IMR-90 (cell line): ENCODE measurements around the gene MAP6. TPM values are rescaled to one million over a fixed set of nuclear protein-coding genes. Genes with fewer than 3 reads are reported as not detected.

Experiments used
- ATAC-seq: fragments of 200-7000 bp; cut with Tn5 transposase; 2 replicates; pipeline ENCODE4 v1.9.1; 2020; ENCODE audit warnings: low read depth, mild to moderate bottlenecking, moderate library complexity
- BruUV-seq: library from RNA; stranded (reverse); fragments of 400-500 nt; replicated peaks from 2 replicates; lab custom pipeline; 2021; lab: Mats Ljungman, UMichigan
- CTCF ChIA-PET: fragments of 300-600 bp; formaldehyde crosslinking; extraction: SDS; loops from one replicate; lab custom pipeline; 2021; ENCODE audit warnings: antibody characterized with exemption; lab: Yijun Ruan, JAX
- POLR2A ChIA-PET: fragments of 300-600 bp; sonication (Branson Sonifier 250); formaldehyde crosslinking; loops from one replicate; lab custom pipeline; 2022; ENCODE audit warnings: antibody characterized with exemption; ENCODE audit not compliant: unreplicated experiment; lab: Charles Lee
- DNase-seq: peaks from one replicate; pipeline ENCODE4 v3.0.0; 2013
- H2AFZ ChIP-seq: replicated peaks from 2 replicates; pipeline ENCODE3; 2013; ENCODE audit warnings: low read length, mild to moderate bottlenecking; ENCODE audit not compliant: poor library complexity
- H2AK5ac ChIP-seq: 2 replicates; pipeline ENCODE4 v1.6.1; 2013; ENCODE audit warnings: low read depth, low read length, inconsistent platforms
- H2AK9ac ChIP-seq: replicated peaks from 2 replicates; pipeline ENCODE3; 2013; ENCODE audit warnings: mild to moderate bottlenecking, low read depth, low read length, moderate library complexity; ENCODE audit not compliant: poor library complexity
- H2BK120ac ChIP-seq: 2 replicates; pipeline ENCODE4 v1.6.1; 2013; ENCODE audit warnings: low read depth, low read length, inconsistent platforms
- H2BK15ac ChIP-seq: 3 replicates; pipeline ENCODE4 v1.6.1; 2013; ENCODE audit warnings: low read depth, low read length, inconsistent platforms
- H2BK20ac ChIP-seq: 2 replicates; pipeline ENCODE4 v1.6.1; 2013; ENCODE audit warnings: low read depth, mild to moderate bottlenecking, inconsistent platforms, low read length, moderate library complexity
- H2BK5ac ChIP-seq: 2 replicates; pipeline ENCODE4 v1.6.1; 2013; ENCODE audit warnings: mild to moderate bottlenecking, low read depth, low read length, inconsistent platforms; ENCODE audit not compliant: poor library complexity, severe bottlenecking
- H3K14ac ChIP-seq: replicated peaks from 2 replicates; pipeline ENCODE4 v1.6.1; 2013; ENCODE audit warnings: low read depth, low read length, inconsistent platforms
- H3K18ac ChIP-seq: 2 replicates; pipeline ENCODE4 v1.6.1; 2013; ENCODE audit warnings: low read depth, low read length, control low read depth
- H3K23ac ChIP-seq: 2 replicates; pipeline ENCODE4 v1.6.1; 2013; ENCODE audit warnings: low read depth, low read length, inconsistent platforms
- H3K27ac ChIP-seq: 2 replicates; pipeline ENCODE4 v1.5.1; 2013; ENCODE audit warnings: mild to moderate bottlenecking, control low read depth, low read length; ENCODE audit not compliant: insufficient read depth
- H3K27me3 ChIP-seq: 2 replicates; pipeline ENCODE4 v1.6.1; 2013; ENCODE audit warnings: low read length; ENCODE audit not compliant: control insufficient read depth, insufficient read depth
- H3K36me3 ChIP-seq: 2 replicates; pipeline ENCODE4 v1.6.1; 2013; ENCODE audit warnings: low read length, mixed read lengths; ENCODE audit not compliant: control insufficient read depth, insufficient read depth
- H3K4ac ChIP-seq: 2 replicates; pipeline ENCODE4 v1.6.1; 2013; ENCODE audit warnings: low read depth, low read length, inconsistent platforms
- H3K4me1 ChIP-seq: 2 replicates; pipeline ENCODE4 v1.6.1; 2013; ENCODE audit warnings: low read length, mixed read lengths; ENCODE audit not compliant: control insufficient read depth, insufficient read depth
- H3K4me2 ChIP-seq: 2 replicates; pipeline ENCODE4 v1.6.1; 2013; ENCODE audit warnings: low read depth, mild to moderate bottlenecking, control low read depth, low read length, moderate library complexity
- H3K4me3 ChIP-seq: 2 replicates; pipeline ENCODE4 v1.5.1; 2013; ENCODE audit warnings: low read depth, mild to moderate bottlenecking, control low read depth, low read length, moderate library complexity; ENCODE audit not compliant: insufficient read depth
- H3K56ac ChIP-seq: 2 replicates; pipeline ENCODE4 v1.6.1; 2013; ENCODE audit warnings: low read length, inconsistent platforms; ENCODE audit not compliant: insufficient read depth; ENCODE audit errors: extremely low read depth
- H3K79me1 ChIP-seq, 2 experiments: 2 replicates each; pipeline ENCODE4 v1.6.1; 2013; ENCODE audit warnings: low read length in 2 of 2, inconsistent platforms in 1 of 2, low read depth in 1 of 2
- H3K9ac ChIP-seq: 2 replicates; pipeline ENCODE4 v1.6.1; 2013; ENCODE audit warnings: low read depth, low read length, control low read depth
- H3K9me1 ChIP-seq: 2 replicates; pipeline ENCODE4 v1.6.1; 2013; ENCODE audit warnings: low read length, inconsistent platforms; ENCODE audit not compliant: insufficient read depth
- H3K9me3 ChIP-seq: 2 replicates; pipeline ENCODE4 v1.6.1; 2013; ENCODE audit warnings: low read length; ENCODE audit not compliant: control insufficient read depth, insufficient read depth
- H4K20me1 ChIP-seq: 2 replicates; pipeline ENCODE4 v1.6.1; 2013; ENCODE audit warnings: low read length, inconsistent platforms; ENCODE audit not compliant: insufficient read depth
- H4K5ac ChIP-seq: 2 replicates; pipeline ENCODE4 v1.6.1; 2013; ENCODE audit warnings: mild to moderate bottlenecking, low read depth, low read length, control low read depth
- H4K8ac ChIP-seq, 2 experiments: 2 replicates each; pipeline ENCODE4 v1.6.1; 2013; ENCODE audit warnings: low read depth in 2 of 2, low read length in 2 of 2, control low read depth in 1 of 2, inconsistent platforms in 1 of 2
- H4K91ac ChIP-seq: 2 replicates; pipeline ENCODE4 v1.6.1; 2013; ENCODE audit warnings: low read depth, low read length, inconsistent platforms; ENCODE audit not compliant: insufficient read depth
- BHLHE40 ChIP-seq: fragments of 150-350 bp; IDR thresholded peaks from 2 replicates; pipeline ENCODE4 v1.6.1; 2016; ENCODE audit warnings: mild to moderate bottlenecking, low read depth, low read length
- CEBPB ChIP-seq: IDR thresholded peaks from 2 replicates; pipeline ENCODE4 v1.6.1; 2012; ENCODE audit warnings: low read depth, low read length, improper control_type of control experiment
- CHD1 ChIP-seq: IDR thresholded peaks from 2 replicates; pipeline ENCODE4 v1.6.1; 2012; ENCODE audit warnings: low read depth, low read length, improper control_type of control experiment
- CTCF ChIP-seq: conservative IDR thresholded peaks from 2 replicates; pipeline ENCODE4 v1.5.1; 2012; ENCODE audit warnings: mild to moderate bottlenecking, low read depth, low read length, improper control_type of control experiment
- ELK1 ChIP-seq: fragments of 150-350 bp; IDR thresholded peaks from 2 replicates; pipeline ENCODE4 v1.6.1; 2016; ENCODE audit warnings: low read depth, mild to moderate bottlenecking, low read length, moderate library complexity, borderline replicate concordance
- FOS ChIP-seq: fragments of 150-350 bp; IDR thresholded peaks from 2 replicates; pipeline ENCODE4 v1.6.1; 2016; ENCODE audit warnings: low read depth, low read length
- MAFK ChIP-seq: IDR thresholded peaks from 2 replicates; pipeline ENCODE4 v1.6.1; 2012; ENCODE audit warnings: low read depth, low read length, improper control_type of control experiment
- MAZ ChIP-seq: IDR thresholded peaks from 2 replicates; pipeline ENCODE4 v1.6.1; 2012; ENCODE audit warnings: low read depth, mild to moderate bottlenecking, low read length, improper control_type of control experiment, moderate library complexity, borderline replicate concordance
- MXI1 ChIP-seq: IDR thresholded peaks from 2 replicates; pipeline ENCODE4 v1.6.1; 2012; ENCODE audit warnings: low read depth, mild to moderate bottlenecking, low read length, moderate library complexity, borderline replicate concordance
- NFE2L2 ChIP-seq: fragments of 150-350 bp; IDR thresholded peaks from 2 replicates; pipeline ENCODE4 v1.6.1; 2016; ENCODE audit warnings: low read depth, mild to moderate bottlenecking, low read length
- POLR2A ChIP-seq: IDR thresholded peaks from 2 replicates; pipeline ENCODE4 v1.6.1; 2012; ENCODE audit warnings: mild to moderate bottlenecking, low read depth, low read length
- RAD21 ChIP-seq: IDR thresholded peaks from 2 replicates; pipeline ENCODE4 v1.6.1; 2012; ENCODE audit warnings: low read length, improper control_type of control experiment
- RCOR1 ChIP-seq: IDR thresholded peaks from 2 replicates; pipeline ENCODE4 v1.6.1; 2012; ENCODE audit warnings: mild to moderate bottlenecking, low read length, improper control_type of control experiment; ENCODE audit not compliant: insufficient replicate concordance
- RFX5 ChIP-seq: IDR thresholded peaks from 2 replicates; pipeline ENCODE4 v1.8.0; 2012; ENCODE audit warnings: low read depth, mild to moderate bottlenecking, low read length, moderate library complexity
- SMC3 ChIP-seq: fragments of 150-350 bp; IDR thresholded peaks from 2 replicates; pipeline ENCODE4 v1.6.1; 2016; ENCODE audit warnings: low read depth, mild to moderate bottlenecking, antibody characterized with exemption, low read length, moderate library complexity
- WGBS, 2 experiments: methylation state at CpG; one replicate each; pipeline versions ENCODE4 v1.1.5 to v1.1.7; 2013; ENCODE audit warnings: missing lambda C conversion rate in 2 of 2; ENCODE audit not compliant: insufficient read length in 1 of 2; ENCODE audit errors: extremely low coverage in 2 of 2; 5-methylcytosine and 5-hydroxymethylcytosine counted together
- dilution Hi-C: fragments of 300-500 bp; cut with HindIII; formaldehyde crosslinking; loops from one replicate; pipeline ENCODE4 v1.14.3; 2018; ENCODE audit warnings: low sequenced_read_pairs; ENCODE audit not compliant: unreplicated experiment
- in situ Hi-C: fragments of 300-500 bp; cut with MboI; formaldehyde crosslinking; loops from 3 replicates; pipeline ENCODE4 v1.14.3; 2019; ENCODE audit warnings: low sequenced_read_pairs, inconsistent platforms, mixed read lengths
- intact Hi-C: fragments of 100-400 bp; cut with micrococcal nuclease; formaldehyde crosslinking; loops from 2 replicates; pipeline ENCODE4 v1.10.0; 2022
- polyA plus RNA-seq, 3 experiments: library from polyadenylated mRNA; depleted of rRNA; stranded (reverse); fragments of >200 nt; gene quantifications; 2 replicates each; pipeline ENCODE4 v1.2.3, GENCODE V29; 2012; ENCODE audit warnings: low replicate concordance in 1 of 3
- total RNA-seq: library from RNA; depleted of rRNA; stranded (reverse); fragments of >200 nt; gene quantifications from 2 replicates; pipeline ENCODE4 v1.2.3, GENCODE V29; 2012
- TF ChIP-seq, protein P1 (sequence below): fragments of 150-350 bp; IDR thresholded peaks from 2 replicates; pipeline ENCODE4 v1.6.1; 2017; ENCODE audit warnings: mild to moderate bottlenecking, antibody characterized with exemption, low read length, low read depth

Gene MAP6
- total and polyA plus RNA-seq, 2 of the 4 experiments (the other 2 are of a cell fraction) = 3.0 to 3.4 TPM

- peak overlapping the region; percentile 88; the same call in 1 of the 2 replicates for H3K23ac ChIP-seq
These were observed 86.3 kb downstream of the MAP6 start for GRCh38 chr11:75582506-75582894.

More at GRCh38 chr11:75582506-75582894, 86.3 kb downstream of the MAP6 start:
- H3K9ac ChIP-seq = peak overlapping the region; percentile 92
- H3K4ac ChIP-seq = peak overlapping the region; percentile 98
- H2AK9ac ChIP-seq = peak overlapping the region; percentile 100
- no peak overlapping the region for H2BK20ac ChIP-seq
- peaks cover 10% of the 10 kb centered on the region for H3K9me1 ChIP-seq
- H2AFZ ChIP-seq = peak overlapping the region; percentile 99
- peaks cover 4 to 19% of the 10 kb centered on the region in 2 experiments; a peak in 3 of 4 replicates for H3K79me1 ChIP-seq
- ChIA-PET CTCF (no interaction called here), POLR2A (interaction anchor here (0.6 kb wide), 1 partner anchor 20 kb away, joined by 3 read pairs; the partner anchor contains the start of gene SERPINH1)
- peak overlapping the region; percentile 100 for H4K8ac ChIP-seq
- H3K27ac ChIP-seq = peak overlapping the region; percentile 95
- H3K9me3 ChIP-seq = no peaks in the 10 kb centered on the region
- BruUV-seq = no TSS peak
- H4K91ac ChIP-seq = peak overlapping the region; percentile 98
- H3K14ac ChIP-seq = peak overlapping the region; percentile 98
- dilution Hi-C loops (no loop called here), intact Hi-C loops (loop anchor here (5.0 kb wide), 2 partner anchors 85 to 125 kb away; partner anchors contain the start of gene MAP6), in situ Hi-C loops (no loop called here)
- H3K4me2 ChIP-seq = peak overlapping the region; percentile 98
- DNase-seq (no peak), ATAC-seq (no peak)
- peak overlapping the region; percentile 70; the same call in 1 of the 2 replicates for H3K56ac ChIP-seq
- 0 out of 2 replicates have a peak overlapping the region, but pooled peaks have one; percentile 58 for H2BK120ac ChIP-seq
- peak overlapping the region; percentile 98 for H2BK15ac ChIP-seq
- TF ChIP-seq NFE2L2 (no peak), MXI1 (no peak), ELK1 (no peak), BHLHE40 (no peak), MAZ (no peak), FOS (no peak), RCOR1 (no peak), SMC3 (no peak), RFX5 (no peak), RAD21 (no peak), CHD1 (no peak), MAFK (no peak), CTCF (no peak), CEBPB (no peak), POLR2A (no peak)
- TF ChIP-seq, protein P1, sequence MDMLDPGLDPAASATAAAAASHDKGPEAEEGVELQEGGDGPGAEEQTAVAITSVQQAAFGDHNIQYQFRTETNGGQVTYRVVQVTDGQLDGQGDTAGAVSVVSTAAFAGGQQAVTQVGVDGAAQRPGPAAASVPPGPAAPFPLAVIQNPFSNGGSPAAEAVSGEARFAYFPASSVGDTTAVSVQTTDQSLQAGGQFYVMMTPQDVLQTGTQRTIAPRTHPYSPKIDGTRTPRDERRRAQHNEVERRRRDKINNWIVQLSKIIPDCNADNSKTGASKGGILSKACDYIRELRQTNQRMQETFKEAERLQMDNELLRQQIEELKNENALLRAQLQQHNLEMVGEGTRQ = no peak
- no peaks in the 10 kb centered on the region for H4K20me1 ChIP-seq
- peak overlapping the region; percentile 99 for H4K5ac ChIP-seq
- H3K18ac ChIP-seq = peak overlapping the region; percentile 94
- WGBS, 2 experiments = no CpG with 5 or more reads among the region's 4 CpGs
- H3K4me3 ChIP-seq = peak overlapping the region; percentile 65; the same call in 1 of the 2 replicates
- peak overlapping the region; percentile 98 for H2AK5ac ChIP-seq
- peaks cover 8% of the 10 kb centered on the region for H3K4me1 ChIP-seq
- H3K36me3 ChIP-seq = no peaks in the 10 kb centered on the region
- no peaks in the 10 kb centered on the region for H3K27me3 ChIP-seq
- H2BK5ac ChIP-seq = peak overlapping the region; percentile 85
